HG03575 (cell line): ENCODE measurements around the gene RASAL3.
"Not testable (repeated sequence)": the region's sequence is repeated elsewhere in the genome, so short reads cannot be mapped to it uniquely, and the experiment has no call there.

Source experiments
- ATAC-seq: cut with Tn5 transposase; IDR thresholded peaks from one replicate; pipeline ENCODE4 v1.9.1; 2021; ENCODE audit not compliant: unreplicated experiment, insufficient number of reproducible peaks, low FRiP score; ENCODE audit errors: extremely low read depth

The RASAL3 gene

GRCh38 chr19:15464394-15465385 lies at the start of gene RASAL3:
Gene RASAL3 (minus strand): TSS chr19:15464544. CDS start chr19:15464358, 186 bp downstream.
- ATAC-seq: no peak

GRCh38 chr19:15511671-15512424 lies 47.5 kb upstream of the RASAL3 start:
- ATAC-seq: no peak

- no peak for ATAC-seq
Observed at GRCh38 chr19:15508035-15508710, 43.8 kb upstream of the RASAL3 start, which contains the start of gene CYP4F22. Gene CYP4F22 (plus strand): TSS chr19:15508525. CDS start chr19:15525337, 16,812 bp downstream.

- no peak for ATAC-seq
Observed at GRCh38 chr19:15507068-15508034, 43.0 kb upstream of the RASAL3 start.

- no peak for ATAC-seq
Observed at GRCh38 chr19:15506074-15506571, 41.8 kb upstream of the RASAL3 start.

- no peak for ATAC-seq
Observed at GRCh38 chr19:15502264-15502663, 37.9 kb upstream of the RASAL3 start.

- no peak for ATAC-seq
Observed at GRCh38 chr19:15501596-15501995, 37.3 kb upstream of the RASAL3 start.

- no peak for ATAC-seq
Observed at GRCh38 chr19:15498910-15499309, 34.6 kb upstream of the RASAL3 start.

- no peak for ATAC-seq
Observed at GRCh38 chr19:15498156-15498858, 34.0 kb upstream of the RASAL3 start.

- ATAC-seq: no peak
Observed at GRCh38 chr19:15495151-15495550, 30.8 kb upstream of the RASAL3 start.

- ATAC-seq: no peak
Observed at GRCh38 chr19:15488489-15489226, 24.3 kb upstream of the RASAL3 start.

- ATAC-seq: no peak
Observed at GRCh38 chr19:15487038-15487437, 22.7 kb upstream of the RASAL3 start.

- not testable (repeated sequence) for ATAC-seq
Observed at GRCh38 chr19:15485768-15486167, 21.4 kb upstream of the RASAL3 start.

- not testable (repeated sequence) for ATAC-seq
Observed at GRCh38 chr19:15480996-15481395, 16.7 kb upstream of the RASAL3 start.

- no peak for ATAC-seq
Observed at GRCh38 chr19:15479391-15480345, 15.3 kb upstream of the RASAL3 start, which contains the start of gene PGLYRP2. Gene PGLYRP2 (minus strand): TSS chr19:15479501. CDS start chr19:15479371, 130 bp downstream.

GRCh38 chr19:15476325-15476724 lies 12.0 kb upstream of the RASAL3 start:
- ATAC-seq: no peak
